Epithelial cell of proximal tubule (primary cell): ENCODE results near the gene CACNG5. TPM values are rescaled to one million over a fixed set of nuclear protein-coding genes. Genes with fewer than 3 reads are reported as not detected.

Experiments used
- DNase-seq: peaks from one replicate; pipeline ENCODE4 v3.0.0-alpha.2; 2011; ENCODE audit warnings: low read depth
- H3K4me3 ChIP-seq: 2 replicates; pipeline ENCODE4 v1.5.1; 2011; ENCODE audit warnings: low read depth, mild to moderate bottlenecking, low read length
- CTCF ChIP-seq: conservative IDR thresholded peaks from 2 replicates; pipeline ENCODE4 v1.5.1; 2012; ENCODE audit warnings: low read depth, mild to moderate bottlenecking, low read length
- total RNA-seq: library from RNA; depleted of rRNA; stranded (reverse); fragments of >200 nt; gene quantifications from 2 replicates; pipeline ENCODE4 v1.2.3, GENCODE V29; 2015

The CACNG5 gene
- total RNA-seq, 1 donor from 2014 or later: not detected

GRCh38 chr17:66923886-66924285, 89.0 kb downstream of the CACNG5 start:
- no peak overlapping the region for H3K4me3 ChIP-seq
- TF ChIP-seq CTCF: no peak
- DNase-seq: no peak

- no peak for TF ChIP-seq CTCF
- DNase-seq: no peak
- no peak overlapping the region for H3K4me3 ChIP-seq
Measured at GRCh38 chr17:66925811-66926500, 91.0 kb downstream of the CACNG5 start.

GRCh38 chr17:66928949-66929348, 94.0 kb downstream of the CACNG5 start:
- TF ChIP-seq CTCF: no peak
- no peak overlapping the region for H3K4me3 ChIP-seq
- no peak for DNase-seq

- H3K4me3 ChIP-seq: no peak overlapping the region
- no peak for DNase-seq
- TF ChIP-seq CTCF: no peak
Measured at GRCh38 chr17:66929591-66929990, 94.7 kb downstream of the CACNG5 start.

- no peak for TF ChIP-seq CTCF
- H3K4me3 ChIP-seq: no peak overlapping the region
- no peak for DNase-seq
Measured at GRCh38 chr17:66930933-66931332, 96.0 kb downstream of the CACNG5 start.

- no peak for TF ChIP-seq CTCF
- H3K4me3 ChIP-seq: no peak overlapping the region
- DNase-seq: no peak
Measured at GRCh38 chr17:66932311-66932710, 97.4 kb downstream of the CACNG5 start.

- TF ChIP-seq CTCF: no peak
- DNase-seq: no peak
- H3K4me3 ChIP-seq: no peak overlapping the region
Measured at GRCh38 chr17:66934040-66934439, 99.1 kb downstream of the CACNG5 start.
